HEK293T (cell line): ENCODE measurements around the gene PRDX6.

Experiments used
- ARNT ChIP-seq: fragments of 450-650 bp; IDR thresholded peaks from 2 replicates; pipeline ENCODE4 v1.6.1; 2017; ENCODE audit warnings: mild to moderate bottlenecking
- BHLHE40 ChIP-seq: fragments of 450-650 bp; IDR thresholded peaks from 2 replicates; pipeline ENCODE4 v1.6.1; 2016; ENCODE audit warnings: mild to moderate bottlenecking, moderate library complexity, borderline replicate concordance
- CTBP1 ChIP-seq: fragments of 450-650 bp; IDR thresholded peaks from 2 replicates; pipeline ENCODE4 v1.6.1; 2016; ENCODE audit warnings: borderline replicate concordance
- ELF4 ChIP-seq: fragments of 450-650 bp; IDR thresholded peaks from 2 replicates; pipeline ENCODE4 v1.6.1; 2017; ENCODE audit warnings: antibody characterized with exemption
- FOXK2 ChIP-seq: fragments of 450-650 bp; IDR thresholded peaks from 2 replicates; pipeline ENCODE4 v1.6.1; 2016; ENCODE audit warnings: mild to moderate bottlenecking
- FOXM1 ChIP-seq: fragments of 450-650 bp; IDR thresholded peaks from 2 replicates; pipeline ENCODE4 v1.6.1; 2017; ENCODE audit warnings: mild to moderate bottlenecking, borderline replicate concordance
- HDGF ChIP-seq: fragments of 450-650 bp; IDR thresholded peaks from 2 replicates; pipeline ENCODE4 v1.6.1; 2017; ENCODE audit warnings: antibody characterized with exemption, borderline replicate concordance
- LEF1 ChIP-seq: fragments of 450-650 bp; IDR thresholded peaks from 2 replicates; pipeline ENCODE4 v1.6.1; 2017; ENCODE audit warnings: mild to moderate bottlenecking, borderline replicate concordance
- NFRKB ChIP-seq: fragments of 450-650 bp; IDR thresholded peaks from 2 replicates; pipeline ENCODE4 v1.6.1; 2016; ENCODE audit warnings: mild to moderate bottlenecking, moderate library complexity
- PKNOX1 ChIP-seq: fragments of 450-650 bp; IDR thresholded peaks from 2 replicates; pipeline ENCODE4 v1.6.1; 2016
- SP1 ChIP-seq: fragments of 450-650 bp; IDR thresholded peaks from 2 replicates; pipeline ENCODE4 v1.6.1; 2017
- SUZ12 ChIP-seq: fragments of 450-650 bp; IDR thresholded peaks from 2 replicates; pipeline ENCODE4 v1.6.1; 2016; ENCODE audit warnings: mild to moderate bottlenecking
- TARDBP ChIP-seq: fragments of 450-650 bp; IDR thresholded peaks from 2 replicates; pipeline ENCODE4 v1.6.1; 2016
- ZNF384 ChIP-seq: fragments of 450-650 bp; IDR thresholded peaks from 2 replicates; pipeline ENCODE4 v1.6.1; 2016

- TF ChIP-seq SP1 (no peak), BHLHE40 (no peak), FOXM1 (no peak), NFRKB (no peak), TARDBP (no peak), ARNT (no peak), FOXK2 (no peak), CTBP1 (no peak), ZNF384 (no peak), LEF1 (no peak), HDGF (no peak), PKNOX1 (no peak), SUZ12 (no peak), ELF4 (no peak)
Measured at GRCh38 chr1:173532237-173532636, 55.1 kb downstream of the PRDX6 start.
